GM08714 (cell line): Measurements from ENCODE around the gene TUBB1.

Source experiments
- H3K4me3 ChIP-seq: fragments of 200-500 bp; sonication (Bioruptor generic); 2 replicates; pipeline ENCODE4 v1.5.1; 2014; ENCODE audit warnings: mild to moderate bottlenecking, low read length, inconsistent platforms
- ZNF274 ChIP-seq: IDR thresholded peaks from 2 replicates; pipeline ENCODE4 v1.6.1; 2012; ENCODE audit warnings: mild to moderate bottlenecking, low read depth, low read length

Gene TUBB1

DNA sequence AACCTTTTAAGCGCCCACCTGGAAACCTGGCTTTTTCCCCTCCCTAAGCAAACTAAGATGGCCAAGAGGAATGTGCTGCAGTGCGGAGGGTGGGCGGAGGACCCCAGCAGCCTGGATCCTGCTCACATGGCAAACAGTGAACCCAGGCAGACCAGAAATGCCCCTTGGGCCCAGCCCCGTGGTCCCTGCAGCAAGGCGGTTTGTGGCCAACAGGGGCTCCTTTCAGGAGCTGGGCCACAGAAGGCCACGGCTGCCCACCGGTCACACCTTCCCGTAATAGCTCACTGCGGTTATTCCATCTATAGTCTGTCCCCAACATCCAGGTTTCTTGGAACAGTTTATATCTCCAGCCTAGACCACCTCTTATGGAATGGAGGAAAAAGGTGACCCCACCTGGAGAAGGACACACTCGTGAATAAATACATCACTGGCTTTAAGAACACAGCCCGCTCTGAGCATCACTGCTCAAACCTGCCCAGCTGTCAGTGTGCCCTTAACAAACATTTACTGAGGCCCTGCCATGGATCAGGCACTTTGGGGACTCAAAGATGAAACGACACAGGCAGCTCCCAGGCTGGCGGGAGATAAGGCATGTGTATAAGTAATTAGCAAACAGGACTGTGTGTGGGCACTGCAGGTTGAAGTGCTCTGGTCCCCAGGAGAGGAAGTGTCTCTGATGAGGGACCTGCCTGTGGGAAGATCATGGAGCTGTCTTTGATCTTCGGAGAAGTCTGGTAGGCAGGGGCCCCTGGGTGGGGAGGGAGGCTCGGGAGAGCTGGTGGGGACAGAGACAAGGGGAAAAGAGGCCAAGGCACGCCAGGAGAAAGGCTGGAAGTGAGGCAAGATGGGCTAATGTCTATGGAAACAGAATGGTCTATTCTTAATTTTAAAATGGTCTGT, 3.2 kb upstream of the TUBB1 start:
- TF ChIP-seq ZNF274 = no peak
- H3K4me3 ChIP-seq = no peak overlapping the region

DNA sequence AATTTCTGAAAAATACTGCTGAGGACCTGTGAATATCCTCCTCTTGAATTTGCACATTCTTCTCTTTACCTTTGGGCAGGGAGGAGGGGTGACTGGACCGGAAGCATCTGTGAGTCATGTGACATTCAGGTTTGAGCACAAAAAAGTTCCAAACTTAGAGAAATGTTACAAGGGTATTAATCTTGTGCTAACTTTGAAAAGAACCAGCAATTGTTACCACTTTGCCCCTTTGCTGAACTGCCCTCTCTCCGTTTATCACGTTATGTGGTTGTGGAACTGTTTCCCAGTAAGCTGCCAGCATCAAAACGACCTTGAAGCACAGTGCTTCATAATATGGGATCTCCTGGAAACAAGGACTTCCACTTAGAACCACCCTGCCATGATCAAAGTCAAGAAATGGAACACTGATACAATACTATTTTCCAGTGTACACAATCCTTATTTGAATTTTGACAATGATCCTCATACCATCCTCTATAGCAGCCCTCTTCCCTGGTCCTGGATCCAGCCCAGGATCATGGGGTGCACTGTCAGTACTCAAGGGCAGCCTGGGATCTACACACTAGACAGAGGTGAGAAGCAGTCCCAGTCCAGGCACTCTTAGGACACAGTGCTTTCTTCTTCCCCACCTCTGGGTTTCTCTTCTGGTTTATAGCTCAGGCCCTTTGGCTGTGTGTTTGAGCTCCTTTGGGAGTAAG, 2.3 kb upstream of the TUBB1 start:
- no peak for TF ChIP-seq ZNF274
- no peak overlapping the region for H3K4me3 ChIP-seq

DNA sequence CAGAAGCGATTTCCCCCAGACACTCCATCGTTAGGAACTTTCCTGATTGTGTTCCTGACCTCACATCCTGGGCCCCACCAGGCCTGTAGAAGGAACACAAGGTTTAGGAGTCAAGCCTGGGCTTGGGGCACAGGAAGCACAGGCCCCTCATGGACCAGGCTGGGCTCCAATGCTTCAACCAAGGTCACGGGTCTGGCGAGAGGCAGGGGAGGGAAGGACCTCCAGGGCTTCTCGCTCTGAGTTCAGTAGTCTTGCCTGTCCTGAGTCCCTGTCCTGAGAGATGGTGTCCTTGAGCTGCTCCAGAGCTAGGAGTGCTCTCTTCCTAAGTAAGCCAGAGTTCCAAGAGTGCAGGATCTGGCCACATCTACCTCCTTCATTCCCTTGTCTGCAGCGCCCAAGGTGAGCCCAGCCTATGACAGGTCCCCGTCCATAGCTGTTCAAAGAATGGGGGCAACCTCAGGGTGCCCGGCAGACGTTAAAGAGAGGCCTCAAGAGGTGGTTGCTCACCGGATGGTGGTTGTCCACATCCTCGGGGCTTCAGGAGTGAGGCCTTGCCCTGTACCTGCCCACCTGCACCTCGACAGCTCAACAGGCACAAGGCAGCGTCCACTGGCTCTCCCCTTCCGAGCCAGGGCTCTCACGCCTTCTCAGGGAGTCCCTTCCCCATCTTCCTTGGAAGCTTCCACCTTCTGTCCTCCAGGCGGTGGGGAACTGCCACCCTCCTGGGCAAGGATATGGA, 1.6 kb upstream of the TUBB1 start:
- H3K4me3 ChIP-seq = no peak overlapping the region
- no peak for TF ChIP-seq ZNF274

DNA sequence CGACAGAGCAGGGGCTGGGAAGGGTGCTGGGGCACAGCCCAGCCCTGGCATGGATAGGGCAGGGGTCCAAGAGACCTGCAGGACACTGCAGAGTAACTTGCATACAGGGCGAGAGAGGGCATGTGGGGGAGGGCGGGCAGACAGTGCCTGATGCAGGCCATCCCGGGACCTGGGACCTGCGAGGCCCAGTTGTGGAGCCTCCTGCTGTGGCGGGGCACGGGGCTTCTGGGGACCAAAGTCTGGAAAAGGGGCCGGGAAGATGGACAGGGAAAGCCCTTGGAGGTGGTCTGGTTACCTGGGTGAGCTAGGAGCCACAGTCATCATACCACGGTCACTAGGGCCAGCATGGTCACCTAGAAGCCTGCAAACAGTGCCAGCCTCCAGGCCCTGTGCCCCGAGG, 412 bp upstream of the TUBB1 start:
- H3K4me3 ChIP-seq = no peak overlapping the region
- TF ChIP-seq ZNF274 = no peak

DNA sequence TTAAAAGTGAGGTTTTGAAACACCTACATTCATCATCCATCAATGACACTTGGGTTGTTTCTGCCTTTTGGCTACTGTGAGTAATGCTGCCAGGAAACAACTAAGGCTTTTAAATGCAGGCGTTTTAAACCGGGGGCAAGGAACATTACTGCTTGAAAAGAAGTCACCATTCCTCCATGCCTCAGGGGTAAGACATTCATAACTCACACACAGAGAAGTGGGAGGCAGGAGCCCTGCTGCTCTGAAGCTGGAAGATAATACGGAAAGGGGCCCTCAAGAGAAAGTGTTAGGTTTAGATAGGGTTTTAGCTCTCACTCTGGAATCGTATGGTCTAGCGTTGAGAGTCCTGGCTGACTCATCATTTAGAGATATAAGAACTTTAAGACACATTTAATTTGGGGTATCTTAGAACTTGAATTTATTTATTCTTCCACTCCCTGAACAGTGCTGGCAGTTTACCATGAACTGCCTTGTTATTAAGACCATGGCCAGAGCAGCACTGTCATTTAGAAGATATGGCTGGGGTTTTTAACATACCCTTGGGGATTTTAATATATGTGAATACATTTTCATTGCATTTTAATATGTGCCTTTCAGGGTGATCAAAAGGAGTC, 1.8 kb downstream of the TUBB1 start:
- no peak overlapping the region for H3K4me3 ChIP-seq
- TF ChIP-seq ZNF274 = no peak

DNA sequence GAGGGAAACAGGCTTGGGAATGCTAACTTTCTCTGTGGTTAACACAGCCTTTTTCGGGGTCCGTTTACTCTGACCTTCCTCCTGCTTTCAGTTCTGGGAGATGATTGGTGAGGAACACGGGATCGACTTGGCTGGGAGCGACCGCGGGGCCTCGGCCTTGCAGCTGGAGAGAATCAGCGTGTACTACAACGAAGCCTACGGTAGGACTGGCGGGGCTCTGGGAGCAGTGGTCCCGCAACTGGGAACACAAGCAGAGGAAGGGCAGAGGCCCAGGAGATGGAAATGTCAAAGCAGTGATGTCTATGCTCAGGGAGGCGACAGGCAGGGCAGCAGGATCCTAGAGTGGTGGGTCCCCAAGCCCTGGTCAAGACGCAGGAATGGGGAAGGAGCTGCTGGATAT, 3.5 kb downstream of the TUBB1 start:
- TF ChIP-seq ZNF274 = no peak
- H3K4me3 ChIP-seq = no peak overlapping the region

DNA sequence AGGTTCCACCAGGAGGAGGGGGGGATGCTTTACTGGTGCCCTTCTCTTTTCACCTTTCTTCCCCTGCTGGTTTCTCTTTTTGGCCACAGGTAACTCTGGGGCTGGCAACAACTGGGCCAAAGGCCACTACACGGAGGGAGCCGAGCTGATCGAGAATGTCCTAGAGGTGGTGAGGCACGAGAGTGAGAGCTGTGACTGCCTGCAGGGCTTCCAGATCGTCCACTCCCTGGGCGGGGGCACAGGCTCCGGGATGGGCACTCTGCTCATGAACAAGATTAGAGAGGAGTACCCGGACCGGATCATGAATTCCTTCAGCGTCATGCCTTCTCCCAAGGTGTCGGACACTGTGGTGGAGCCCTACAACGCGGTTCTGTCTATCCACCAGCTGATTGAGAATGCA, 4.4 kb downstream of the TUBB1 start:
- no peak for TF ChIP-seq ZNF274
- no peak overlapping the region for H3K4me3 ChIP-seq

DNA sequence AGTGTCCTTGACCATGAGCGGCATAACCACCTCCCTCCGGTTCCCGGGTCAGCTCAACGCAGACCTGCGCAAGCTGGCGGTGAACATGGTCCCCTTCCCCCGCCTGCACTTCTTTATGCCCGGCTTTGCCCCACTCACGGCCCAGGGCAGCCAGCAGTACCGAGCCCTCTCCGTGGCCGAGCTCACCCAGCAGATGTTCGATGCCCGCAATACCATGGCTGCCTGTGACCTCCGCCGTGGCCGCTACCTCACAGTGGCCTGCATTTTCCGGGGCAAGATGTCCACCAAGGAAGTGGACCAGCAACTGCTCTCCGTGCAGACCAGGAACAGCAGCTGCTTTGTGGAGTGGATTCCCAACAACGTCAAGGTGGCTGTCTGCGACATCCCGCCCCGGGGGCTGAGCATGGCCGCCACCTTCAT, 4.9 kb downstream of the TUBB1 start:
- TF ChIP-seq ZNF274 = no peak
- H3K4me3 ChIP-seq = no peak overlapping the region

DNA sequence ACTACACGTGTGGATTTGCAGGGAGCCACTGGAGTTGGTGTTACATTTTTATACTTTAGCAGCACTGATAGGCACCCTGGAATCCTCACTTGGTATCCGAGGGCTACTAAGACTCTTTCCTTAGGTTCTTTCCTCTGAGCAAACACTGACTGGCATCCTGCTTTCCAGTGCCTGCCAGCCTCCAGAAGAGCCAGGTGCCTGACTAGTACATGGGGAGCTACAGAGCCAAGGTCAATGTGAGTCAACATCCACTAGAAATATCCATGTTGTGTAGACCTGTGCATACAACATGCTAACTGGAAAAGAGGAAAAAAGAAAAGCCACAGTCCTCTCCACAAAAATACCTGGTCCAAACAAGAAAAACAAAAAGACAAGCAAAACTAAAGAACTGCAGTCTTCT, 5.9 kb downstream of the TUBB1 start:
- no peak overlapping the region for H3K4me3 ChIP-seq
- no peak for TF ChIP-seq ZNF274

DNA sequence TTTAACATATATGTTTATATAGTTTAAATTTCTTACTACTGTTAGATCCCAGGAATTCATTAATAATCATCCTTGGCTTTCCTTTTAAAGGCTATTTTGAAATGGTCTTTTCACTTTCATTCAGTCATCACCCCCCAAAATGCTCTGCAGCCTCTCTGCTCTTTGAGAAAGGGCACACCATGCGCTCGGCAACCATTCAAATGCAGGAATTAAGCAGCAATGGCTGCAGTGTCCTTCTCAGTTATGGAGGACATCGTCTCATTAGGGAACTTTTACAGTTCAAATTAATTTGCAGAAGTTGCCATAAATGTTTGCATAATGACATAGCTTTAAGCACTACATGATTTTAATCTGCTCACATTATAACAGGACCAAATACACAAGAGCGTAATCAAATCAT, 6.3 kb downstream of the TUBB1 start:
- H3K4me3 ChIP-seq = no peak overlapping the region
- TF ChIP-seq ZNF274 = no peak

DNA sequence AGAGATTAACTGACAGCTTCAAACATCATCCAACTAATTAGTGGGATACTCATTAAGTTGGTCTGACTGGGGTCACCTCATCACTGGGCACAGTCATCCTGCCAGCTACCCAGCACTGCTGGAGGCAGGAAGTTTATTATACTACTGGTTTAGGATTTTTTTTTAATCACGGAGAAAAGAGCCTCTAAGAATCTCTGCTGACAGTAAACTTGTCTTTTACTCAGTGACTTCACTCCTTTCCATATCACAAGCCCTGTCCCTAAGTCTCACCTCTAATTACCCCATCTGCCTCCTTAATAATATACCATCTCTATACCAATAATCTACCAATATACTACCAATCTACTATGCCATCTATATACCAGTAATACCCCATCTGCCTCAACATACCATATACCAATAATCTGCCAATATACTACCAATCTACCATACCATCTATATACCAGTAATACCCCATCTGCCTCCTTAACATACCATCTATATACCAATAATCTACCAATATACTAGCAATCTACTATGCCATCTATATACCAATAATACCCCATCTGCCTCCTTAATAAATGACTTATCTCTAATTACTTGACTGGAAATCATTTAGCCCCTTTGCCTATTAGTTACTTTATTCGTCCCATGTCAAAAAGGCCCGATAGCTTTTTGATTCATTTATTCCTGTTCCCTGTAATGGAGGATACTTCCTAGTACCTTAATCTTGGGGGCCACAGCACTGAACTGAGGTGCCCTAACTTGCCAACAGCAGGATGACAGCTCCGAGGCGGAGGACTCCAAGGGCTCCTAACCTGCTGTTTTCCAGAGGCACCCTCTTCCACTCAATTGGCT, 7.9 kb downstream of the TUBB1 start:
- no peak overlapping the region for H3K4me3 ChIP-seq
- TF ChIP-seq ZNF274 = no peak

DNA sequence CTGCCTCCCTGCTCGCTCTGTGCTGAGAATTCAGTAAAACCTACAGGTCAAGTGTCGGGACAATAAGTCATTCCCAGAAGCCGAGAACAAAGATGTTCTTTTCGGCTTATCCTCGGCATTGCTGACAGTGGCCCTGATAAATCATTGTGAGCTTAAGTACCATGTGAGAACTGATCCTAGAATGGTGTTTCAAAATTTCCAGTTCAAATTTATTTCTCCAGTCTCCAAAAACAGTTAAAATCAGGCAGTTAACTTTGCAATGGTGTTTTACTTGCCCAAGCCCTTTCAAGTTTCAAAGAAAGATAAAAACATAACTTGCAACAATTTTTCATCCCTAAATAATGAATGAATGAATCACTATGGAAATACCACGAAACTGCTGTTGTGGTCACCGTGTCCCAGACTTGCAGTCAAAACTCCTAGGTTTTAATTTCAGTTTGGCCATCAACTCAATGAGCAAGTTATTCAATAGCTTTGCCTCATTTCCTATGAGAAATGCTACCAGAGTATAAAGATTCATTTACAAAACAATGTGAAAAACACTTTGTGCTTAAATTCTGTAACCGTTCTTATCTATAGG, 8.6 kb downstream of the TUBB1 start:
- no peak overlapping the region for H3K4me3 ChIP-seq
- TF ChIP-seq ZNF274 = no peak

DNA sequence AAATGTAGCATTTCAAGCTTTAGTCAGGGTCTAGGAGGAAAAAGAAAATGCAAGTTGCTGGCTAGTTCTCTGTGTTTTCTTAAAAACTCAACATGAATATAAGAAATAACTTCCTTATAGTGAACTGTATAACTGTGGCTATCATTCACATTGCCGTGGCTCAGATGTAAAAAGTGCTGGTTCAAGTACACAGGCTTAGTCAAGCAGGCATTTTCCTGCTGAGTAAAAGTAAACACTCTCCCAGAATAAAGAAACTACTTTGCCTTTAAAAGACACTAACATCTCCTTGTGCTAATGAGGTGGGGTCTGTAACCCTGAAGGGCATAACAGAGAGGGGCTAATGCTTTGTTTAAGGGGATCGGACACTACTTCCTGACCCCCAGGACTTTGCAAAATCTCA, 9.6 kb downstream of the TUBB1 start:
- no peak for TF ChIP-seq ZNF274
- H3K4me3 ChIP-seq = peak overlapping the region; percentile 52
